HL-60 (cell line): ENCODE data around the gene MSX1.

ENCODE experiments used
- DNase-seq, 2 experiments: peaks; one replicate each; pipeline ENCODE4 v3.0.0-alpha.2; 2010 to 2020; ENCODE audit warnings: low read depth in 1 of 2, low spot score in 1 of 2
- H3K27ac ChIP-seq: fragments of 250-450 bp; sonication (Bioruptor Pico); replicated peaks from 2 replicates; pipeline ENCODE4 v1.5.1; 2020; ENCODE audit warnings: mild to moderate bottlenecking, moderate library complexity
- H3K27me3 ChIP-seq: fragments of 250-450 bp; sonication (Bioruptor Pico); 2 replicates; pipeline ENCODE4 v1.5.1; 2021; ENCODE audit warnings: mild to moderate bottlenecking, moderate library complexity; ENCODE audit not compliant: insufficient read depth, poor library complexity, severe bottlenecking
- H3K4me3 ChIP-seq: replicated peaks from 2 replicates; pipeline ENCODE4 v1.5.1; 2011; ENCODE audit warnings: mild to moderate bottlenecking, control low read depth, low read length; ENCODE audit not compliant: insufficient read depth
- GABPA ChIP-seq: IDR thresholded peaks from 2 replicates; pipeline ENCODE4 v1.6.1; 2012; ENCODE audit warnings: low read depth
- POLR2AphosphoS5 ChIP-seq: IDR thresholded peaks from 2 replicates; pipeline ENCODE4 v1.6.1; 2012; ENCODE audit warnings: low read depth
- SPI1 ChIP-seq: IDR thresholded peaks from 2 replicates; pipeline ENCODE4 v1.6.1; 2012; ENCODE audit warnings: low read depth, mild to moderate bottlenecking, borderline replicate concordance
- TF ChIP-seq, protein P1 (sequence below): IDR thresholded peaks from one replicate; pipeline ENCODE4 v1.5.1; 2011; ENCODE audit warnings: low read length, control low read depth, inconsistent platforms; ENCODE audit not compliant: insufficient read depth
- TF ChIP-seq, protein P2 (sequence below): IDR thresholded peaks from 2 replicates; pipeline ENCODE4 v1.6.1; 2012; ENCODE audit warnings: low read depth; ENCODE audit not compliant: insufficient replicate concordance

Gene MSX1

DNA sequence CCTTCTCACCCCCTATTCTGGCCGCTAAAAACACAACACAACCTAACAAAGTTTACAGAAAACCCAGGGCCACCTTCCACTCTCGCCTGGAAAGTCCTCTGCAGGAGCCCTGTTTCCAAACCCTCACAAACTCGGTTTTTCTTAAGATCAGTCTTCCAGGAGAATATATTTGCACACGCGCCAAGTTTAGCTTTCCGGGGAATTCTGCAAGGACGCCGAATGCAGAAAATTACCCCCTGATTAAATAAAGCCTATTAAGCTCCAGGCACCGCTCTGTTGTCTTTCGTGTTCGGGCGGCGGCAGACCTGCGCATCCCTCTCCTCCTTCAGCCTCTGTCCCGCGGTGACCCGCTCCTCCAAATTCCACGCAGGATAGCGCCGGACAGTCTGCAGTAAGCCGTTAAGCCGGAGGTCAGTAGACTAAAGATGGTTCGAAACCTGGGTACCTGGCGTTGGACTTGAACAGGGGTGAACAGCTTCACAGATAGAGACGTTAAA, 5.0 kb downstream of the MSX1 start:
- TF ChIP-seq, protein P1, sequence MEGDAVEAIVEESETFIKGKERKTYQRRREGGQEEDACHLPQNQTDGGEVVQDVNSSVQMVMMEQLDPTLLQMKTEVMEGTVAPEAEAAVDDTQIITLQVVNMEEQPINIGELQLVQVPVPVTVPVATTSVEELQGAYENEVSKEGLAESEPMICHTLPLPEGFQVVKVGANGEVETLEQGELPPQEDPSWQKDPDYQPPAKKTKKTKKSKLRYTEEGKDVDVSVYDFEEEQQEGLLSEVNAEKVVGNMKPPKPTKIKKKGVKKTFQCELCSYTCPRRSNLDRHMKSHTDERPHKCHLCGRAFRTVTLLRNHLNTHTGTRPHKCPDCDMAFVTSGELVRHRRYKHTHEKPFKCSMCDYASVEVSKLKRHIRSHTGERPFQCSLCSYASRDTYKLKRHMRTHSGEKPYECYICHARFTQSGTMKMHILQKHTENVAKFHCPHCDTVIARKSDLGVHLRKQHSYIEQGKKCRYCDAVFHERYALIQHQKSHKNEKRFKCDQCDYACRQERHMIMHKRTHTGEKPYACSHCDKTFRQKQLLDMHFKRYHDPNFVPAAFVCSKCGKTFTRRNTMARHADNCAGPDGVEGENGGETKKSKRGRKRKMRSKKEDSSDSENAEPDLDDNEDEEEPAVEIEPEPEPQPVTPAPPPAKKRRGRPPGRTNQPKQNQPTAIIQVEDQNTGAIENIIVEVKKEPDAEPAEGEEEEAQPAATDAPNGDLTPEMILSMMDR, result no peak
- no peak for TF ChIP-seq SPI1
- TF ChIP-seq, protein P2, sequence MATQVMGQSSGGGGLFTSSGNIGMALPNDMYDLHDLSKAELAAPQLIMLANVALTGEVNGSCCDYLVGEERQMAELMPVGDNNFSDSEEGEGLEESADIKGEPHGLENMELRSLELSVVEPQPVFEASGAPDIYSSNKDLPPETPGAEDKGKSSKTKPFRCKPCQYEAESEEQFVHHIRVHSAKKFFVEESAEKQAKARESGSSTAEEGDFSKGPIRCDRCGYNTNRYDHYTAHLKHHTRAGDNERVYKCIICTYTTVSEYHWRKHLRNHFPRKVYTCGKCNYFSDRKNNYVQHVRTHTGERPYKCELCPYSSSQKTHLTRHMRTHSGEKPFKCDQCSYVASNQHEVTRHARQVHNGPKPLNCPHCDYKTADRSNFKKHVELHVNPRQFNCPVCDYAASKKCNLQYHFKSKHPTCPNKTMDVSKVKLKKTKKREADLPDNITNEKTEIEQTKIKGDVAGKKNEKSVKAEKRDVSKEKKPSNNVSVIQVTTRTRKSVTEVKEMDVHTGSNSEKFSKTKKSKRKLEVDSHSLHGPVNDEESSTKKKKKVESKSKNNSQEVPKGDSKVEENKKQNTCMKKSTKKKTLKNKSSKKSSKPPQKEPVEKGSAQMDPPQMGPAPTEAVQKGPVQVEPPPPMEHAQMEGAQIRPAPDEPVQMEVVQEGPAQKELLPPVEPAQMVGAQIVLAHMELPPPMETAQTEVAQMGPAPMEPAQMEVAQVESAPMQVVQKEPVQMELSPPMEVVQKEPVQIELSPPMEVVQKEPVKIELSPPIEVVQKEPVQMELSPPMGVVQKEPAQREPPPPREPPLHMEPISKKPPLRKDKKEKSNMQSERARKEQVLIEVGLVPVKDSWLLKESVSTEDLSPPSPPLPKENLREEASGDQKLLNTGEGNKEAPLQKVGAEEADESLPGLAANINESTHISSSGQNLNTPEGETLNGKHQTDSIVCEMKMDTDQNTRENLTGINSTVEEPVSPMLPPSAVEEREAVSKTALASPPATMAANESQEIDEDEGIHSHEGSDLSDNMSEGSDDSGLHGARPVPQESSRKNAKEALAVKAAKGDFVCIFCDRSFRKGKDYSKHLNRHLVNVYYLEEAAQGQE, result no peak
- no peak for TF ChIP-seq POLR2AphosphoS5
- no peak for TF ChIP-seq GABPA
- Histone ChIP-seq H3K27ac (no peak overlapping the region), H3K4me3 (no peak overlapping the region), H3K27me3 (peaks cover 84% of the 10 kb centered on the region)
- no peak for DNase-seq

DNA sequence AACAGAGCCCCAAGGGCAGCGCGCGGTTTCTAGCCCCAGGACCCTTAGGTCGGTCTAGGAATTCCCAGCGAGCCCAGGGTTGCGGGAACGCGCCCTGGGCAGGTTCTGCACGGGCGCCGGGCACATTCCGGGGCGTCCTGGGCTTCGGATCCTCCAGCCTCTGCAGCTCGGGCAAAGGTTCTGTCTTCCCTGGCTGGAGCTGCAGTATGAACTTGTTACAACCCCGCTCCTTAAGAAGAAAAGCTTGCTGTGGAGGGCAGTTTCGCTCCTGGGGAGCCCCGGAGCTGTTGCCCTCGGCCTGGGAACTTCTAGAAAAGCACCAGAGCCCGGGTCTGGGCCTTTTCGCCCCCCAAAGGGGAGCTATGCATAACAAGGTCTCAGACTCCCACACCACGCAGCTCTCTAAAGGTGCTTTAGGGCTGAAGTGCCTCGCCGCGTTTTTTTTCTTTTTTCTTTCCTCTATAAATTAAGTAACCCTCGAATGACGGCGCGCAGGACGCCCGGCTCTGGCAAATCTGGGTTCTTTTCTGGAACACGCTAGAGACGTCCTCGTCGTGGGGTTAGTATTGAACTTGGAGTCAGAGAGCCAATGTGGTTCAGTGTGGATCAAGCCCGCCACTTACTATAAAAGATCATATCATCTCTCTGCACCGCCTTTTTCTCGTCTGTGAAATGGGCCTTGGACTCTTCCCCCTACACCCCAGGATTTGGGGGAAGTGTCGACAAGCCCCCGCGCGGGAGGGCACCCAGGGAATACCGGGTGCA, 5.7 kb downstream of the MSX1 start:
- TF ChIP-seq, protein P2, result no peak
- TF ChIP-seq POLR2AphosphoS5 (no peak), SPI1 (no peak), GABPA (no peak)
- TF ChIP-seq, protein P1, result no peak
- Histone ChIP-seq H3K27me3 (peaks cover 90% of the 10 kb centered on the region), H3K4me3 (no peak overlapping the region), H3K27ac (no peak overlapping the region)
- DNase-seq, result no peak

DNA sequence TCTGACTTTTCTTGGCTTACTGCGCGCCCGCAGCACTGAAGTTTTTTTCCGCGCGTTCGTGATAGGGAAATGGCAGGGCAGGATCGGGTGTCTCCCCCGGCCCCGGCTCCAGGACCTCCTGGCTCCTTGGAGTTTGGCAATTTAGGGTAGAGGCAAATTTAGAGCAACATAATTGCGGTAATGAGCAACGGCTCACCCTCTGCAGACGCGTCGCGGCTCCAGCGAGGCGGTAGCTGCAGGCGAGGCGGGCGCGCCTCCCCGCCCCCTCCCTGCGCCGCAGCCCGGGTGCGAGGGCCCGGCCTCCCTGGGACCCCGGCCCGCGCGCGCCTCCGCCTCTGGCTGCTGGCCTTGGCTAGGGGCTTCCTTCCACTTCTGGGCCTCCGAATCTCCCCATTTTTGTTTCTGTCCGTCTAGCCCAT, 6.2 kb downstream of the MSX1 start:
- DNase-seq, result no peak
- TF ChIP-seq, protein P1, result no peak
- TF ChIP-seq, protein P2, result no peak
- TF ChIP-seq POLR2AphosphoS5 (no peak), SPI1 (no peak), GABPA (no peak)
- Histone ChIP-seq H3K27me3 (peaks cover 90% of the 10 kb centered on the region), H3K4me3 (no peak overlapping the region), H3K27ac (no peak overlapping the region)
